H9 (cell line): Measurements from ENCODE around the gene HCK. TPM values are rescaled to one million over a fixed set of nuclear protein-coding genes. Genes with fewer than 3 reads are reported as not detected.

ENCODE experiments used
- DNase-seq: peaks from one replicate; pipeline ENCODE4 v3.0.0-alpha.2; 2017
- H2AFZ ChIP-seq: one replicate; pipeline ENCODE4 v1.6.1; 2013; ENCODE audit warnings: mild to moderate bottlenecking, low read length, control low read depth, moderate library complexity
- H2AK5ac ChIP-seq: 2 replicates; pipeline ENCODE4 v1.6.1; 2013; ENCODE audit warnings: low read length, control low read depth, mixed read lengths; ENCODE audit not compliant: insufficient read length
- H2BK120ac ChIP-seq: one replicate; pipeline ENCODE4 v1.6.1; 2013; ENCODE audit warnings: low read depth, mild to moderate bottlenecking, low read length, control low read depth, inconsistent platforms; ENCODE audit not compliant: poor library complexity, severe bottlenecking
- H2BK12ac ChIP-seq: 2 replicates; pipeline ENCODE4 v1.6.1; 2013; ENCODE audit warnings: low read length, control low read depth, mixed read lengths, low read depth; ENCODE audit not compliant: insufficient read length
- H2BK15ac ChIP-seq: 2 replicates; pipeline ENCODE4 v1.6.1; 2013; ENCODE audit warnings: low read depth, low read length, control low read depth
- H2BK20ac ChIP-seq: one replicate; pipeline ENCODE4 v1.6.1; 2013; ENCODE audit warnings: low read depth, mild to moderate bottlenecking, low read length, control low read depth, inconsistent platforms; ENCODE audit not compliant: poor library complexity, severe bottlenecking
- H2BK5ac ChIP-seq: 2 replicates; pipeline ENCODE4 v1.6.1; 2013; ENCODE audit warnings: low read length, control low read depth, mixed read lengths; ENCODE audit not compliant: insufficient read length
- H3K14ac ChIP-seq: 2 replicates; pipeline ENCODE4 v1.6.1; 2013; ENCODE audit warnings: low read length, control low read depth; ENCODE audit not compliant: insufficient read depth
- H3K18ac ChIP-seq: 2 replicates; pipeline ENCODE4 v1.6.1; 2013; ENCODE audit warnings: low read depth, mild to moderate bottlenecking, mixed read lengths, low read length, control low read depth; ENCODE audit not compliant: insufficient read length
- H3K23ac ChIP-seq: 2 replicates; pipeline ENCODE4 v1.6.1; 2013; ENCODE audit warnings: low read length, control low read depth, mixed read lengths, low read depth; ENCODE audit not compliant: insufficient read length
- H3K23me2 ChIP-seq: 2 replicates; pipeline ENCODE4 v1.6.1; 2013; ENCODE audit warnings: low read depth, mild to moderate bottlenecking, mixed read lengths, low read length, control low read depth; ENCODE audit not compliant: insufficient read length, poor library complexity, severe bottlenecking
- H3K27ac ChIP-seq: 2 replicates; pipeline ENCODE4 v1.5.1; 2013; ENCODE audit warnings: low read length, control low read depth, mixed read lengths, low read depth; ENCODE audit not compliant: insufficient read length
- H3K27me3 ChIP-seq: 2 replicates; pipeline ENCODE4 v1.6.1; 2013; ENCODE audit warnings: low read length, control low read depth, inconsistent platforms; ENCODE audit not compliant: insufficient read depth
- H3K4ac ChIP-seq: 2 replicates; pipeline ENCODE4 v1.6.1; 2013; ENCODE audit warnings: low read depth, mild to moderate bottlenecking, control low read depth, inconsistent platforms, low read length, moderate library complexity
- H3K4me1 ChIP-seq: 2 replicates; pipeline ENCODE4 v1.6.1; 2013; ENCODE audit warnings: low read length, control low read depth, inconsistent platforms; ENCODE audit not compliant: insufficient read depth
- H3K4me2 ChIP-seq: 2 replicates; pipeline ENCODE4 v1.6.1; 2013; ENCODE audit warnings: low read length, control low read depth, mixed read lengths; ENCODE audit not compliant: insufficient read length, insufficient read depth
- H3K56ac ChIP-seq: 2 replicates; pipeline ENCODE4 v1.6.1; 2013; ENCODE audit warnings: low read depth, mild to moderate bottlenecking, mixed read lengths, low read length, control low read depth; ENCODE audit not compliant: insufficient read length
- H3K79me1 ChIP-seq: 2 replicates; pipeline ENCODE4 v1.6.1; 2013; ENCODE audit warnings: low read depth, mild to moderate bottlenecking, moderate library complexity, low read length, control low read depth, inconsistent platforms; ENCODE audit not compliant: insufficient read depth, poor library complexity, severe bottlenecking
- H3K79me2 ChIP-seq: 2 replicates; pipeline ENCODE4 v1.6.1; 2013; ENCODE audit warnings: low read length, control low read depth, inconsistent platforms; ENCODE audit not compliant: insufficient read depth
- H3K9ac ChIP-seq: 2 replicates; pipeline ENCODE4 v1.6.1; 2013; ENCODE audit warnings: low read length, control low read depth, mixed read lengths; ENCODE audit not compliant: insufficient read length; ENCODE audit errors: extremely low read depth
- H3K9me3 ChIP-seq: one replicate; pipeline ENCODE4 v1.6.1; 2013; ENCODE audit warnings: low read depth, low read length, inconsistent platforms; ENCODE audit not compliant: control insufficient read depth
- H3T11ph ChIP-seq: one replicate; pipeline ENCODE4 v1.6.1; 2013; ENCODE audit warnings: mild to moderate bottlenecking, low read length, control low read depth, inconsistent platforms
- H4K20me1 ChIP-seq: one replicate; pipeline ENCODE4 v1.6.1; 2013; ENCODE audit not compliant: control insufficient read depth, insufficient read length, insufficient read depth
- H4K5ac ChIP-seq: 2 replicates; pipeline ENCODE4 v1.6.1; 2013; ENCODE audit warnings: low read depth, mild to moderate bottlenecking, mixed read lengths, low read length, control low read depth; ENCODE audit not compliant: insufficient read length
- H4K8ac ChIP-seq: replicated peaks from 2 replicates; pipeline ENCODE4 v1.6.1; 2013; ENCODE audit warnings: low read length, control low read depth, mixed read lengths, low read depth; ENCODE audit not compliant: insufficient read length
- H4K91ac ChIP-seq: 2 replicates; pipeline ENCODE4 v1.6.1; 2013; ENCODE audit warnings: low read depth, mild to moderate bottlenecking, moderate library complexity, mixed read lengths, low read length, control low read depth; ENCODE audit not compliant: insufficient read length
- H3K27ac Mint-ChIP-seq, 3 experiments: 2 replicates in 2 of 3; 3 replicates in 1 of 3; pipeline ENCODE4 v1.8.0; 2020 to 2021; ENCODE audit warnings: mixed read lengths in 3 of 3, mild to moderate bottlenecking in 1 of 3, moderate library complexity in 1 of 3
- H3K27me3 Mint-ChIP-seq: 2 replicates; pipeline ENCODE4 v1.8.0; 2021; ENCODE audit warnings: low read depth, mild to moderate bottlenecking, moderate library complexity, mixed read lengths
- H3K36me3 Mint-ChIP-seq, 3 experiments: 2 replicates in 2 of 3; 3 replicates in 1 of 3; pipeline ENCODE4 v1.8.0; 2020 to 2021; ENCODE audit warnings: low read depth in 3 of 3, mixed read lengths in 3 of 3; ENCODE audit not compliant: insufficient read depth in 1 of 3
- H3K4me1 Mint-ChIP-seq, 2 experiments: 2 replicates each; pipeline ENCODE4 v1.8.0; 2020; ENCODE audit warnings: mixed read lengths in 2 of 2
- H3K4me3 Mint-ChIP-seq, 2 experiments: 2 replicates in 1 of 2; 3 replicates in 1 of 2; pipeline ENCODE4 v1.8.0; 2020 to 2021; ENCODE audit warnings: mild to moderate bottlenecking in 2 of 2, mixed read lengths in 2 of 2, moderate library complexity in 1 of 2
- H3K9me3 Mint-ChIP-seq, 2 experiments: 2 replicates in 1 of 2; 3 replicates in 1 of 2; pipeline ENCODE4 v1.8.0; 2020; ENCODE audit warnings: mild to moderate bottlenecking in 2 of 2, mixed read lengths in 2 of 2, moderate library complexity in 1 of 2
- CTCF ChIP-seq: fragments of 200-600 bp; sonication (generic); conservative IDR thresholded peaks from 3 replicates; pipeline ENCODE4 v1.8.0; 2021; ENCODE audit warnings: antibody characterized with exemption, mild to moderate bottlenecking
- WGBS: extraction: QIAGEN DNeasy Blood & Tissue Kit; methylation state at CpG from one replicate; pipeline ENCODE4 v1.1.7; 2013; ENCODE audit warnings: missing lambda C conversion rate, low lambda C conversion rate, mixed read lengths; ENCODE audit not compliant: insufficient read length; ENCODE audit errors: extremely low coverage; 5-methylcytosine and 5-hydroxymethylcytosine counted together
- total RNA-seq: library from RNA; stranded (reverse); gene quantifications from 2 replicates; pipeline ENCODE4 v1.2.1, GENCODE V29; 2021

Gene HCK
- total RNA-seq, 1 experiment from 2014 or later, result 1.7 TPM

DNA sequence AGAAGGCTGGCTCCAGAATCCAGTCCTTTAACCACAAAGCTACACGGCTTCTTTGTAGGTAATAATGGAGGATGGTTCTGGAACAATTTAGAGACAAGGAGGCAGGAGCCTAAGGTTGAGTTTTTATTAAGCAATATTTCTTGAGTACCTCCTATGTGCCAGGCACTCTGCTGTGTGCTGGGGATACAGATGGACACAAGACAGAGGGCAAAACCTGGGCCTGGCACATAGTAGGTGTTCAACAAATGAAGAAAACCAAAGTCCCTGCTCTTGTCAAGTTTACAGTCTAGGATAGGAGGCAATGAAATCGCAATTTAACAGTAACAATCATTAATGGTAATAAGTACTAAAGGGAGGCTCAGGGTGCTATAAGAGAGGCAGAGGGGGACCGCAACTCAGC, 24.4 kb upstream of the HCK start:
- H4K8ac ChIP-seq, result no peak overlapping the region
- H4K5ac ChIP-seq, result no peak overlapping the region
- H2BK15ac ChIP-seq, result no peak overlapping the region
- no peaks in the 10 kb centered on the region for H3K27me3 ChIP-seq
- peaks cover 3% of the 10 kb centered on the region for H3K23me2 ChIP-seq
- no peak overlapping the region for H3K4me3 Mint-ChIP-seq
- H2BK120ac ChIP-seq, result no peak overlapping the region
- WGBS, result no CpG with 5 or more reads among the region's 3 CpGs
- no peak for DNase-seq
- no peak overlapping the region for H3K23ac ChIP-seq
- H3K9me3 ChIP-seq, result no peaks in the 10 kb centered on the region
- peaks cover 0 to 19% (median 0%) of the 10 kb centered on the region in 3 experiments; a peak in 3 of 7 replicates for H3K36me3 Mint-ChIP-seq
- no peak overlapping the region for H2BK5ac ChIP-seq
- H3K4me2 ChIP-seq, result no peak overlapping the region
- no peak overlapping the region for H3K27ac Mint-ChIP-seq
- H3K18ac ChIP-seq, result no peak overlapping the region
- no peaks in the 10 kb centered on the region for H3K4me1 ChIP-seq
- H4K91ac ChIP-seq, result no peak overlapping the region
- no peak overlapping the region for H2AFZ ChIP-seq
- no peaks in the 10 kb centered on the region for H4K20me1 ChIP-seq
- H3T11ph ChIP-seq, result no peak overlapping the region
- peaks cover 21 to 22% of the 10 kb centered on the region in 2 experiments for H3K4me1 Mint-ChIP-seq
- no peak overlapping the region for H3K4ac ChIP-seq
- no peaks in the 10 kb centered on the region for H3K79me2 ChIP-seq
- no peak overlapping the region for H3K27ac ChIP-seq
- H3K9ac ChIP-seq, result no peak overlapping the region
- no peak overlapping the region for H3K14ac ChIP-seq
- peaks cover 31% of the 10 kb centered on the region for H3K27me3 Mint-ChIP-seq
- no peak overlapping the region for H2AK5ac ChIP-seq
- H3K79me1 ChIP-seq, result no peaks in the 10 kb centered on the region
- H2BK12ac ChIP-seq, result no peak overlapping the region
- no peaks in the 10 kb centered on the region for H3K9me3 Mint-ChIP-seq
- no peak overlapping the region for H2BK20ac ChIP-seq
- no peak overlapping the region for H3K56ac ChIP-seq
- TF ChIP-seq CTCF, result no peak
